Uterus (tissue), 2 donors: ENCODE results near the gene TNFRSF25.

Experiments
- CTCF ChIP-seq, 4 experiments: fragments of 200-600 bp in 2 of 4; fragments of 450-650 bp in 2 of 4; sonication (generic) in 2 of 4; IDR thresholded peaks; one replicate each; pipeline ENCODE4 v1.5.1; 2016 to 2019; ENCODE audit warnings: antibody characterized with exemption in 4 of 4, mild to moderate bottlenecking in 2 of 4, moderate library complexity in 1 of 4
- POLR2A ChIP-seq, 2 donors: fragments of 450-650 bp; IDR thresholded peaks; one replicate each; pipeline ENCODE4 v1.6.1; 2016; ENCODE audit warnings: antibody characterized with exemption in 2 of 2, mild to moderate bottlenecking in 1 of 2, moderate library complexity in 1 of 2

- TF ChIP-seq CTCF (IDR thresholded peaks at IDR 0.05): no peak
- no peak for TF ChIP-seq POLR2A (IDR thresholded peaks at IDR 0.05)
Observed at GRCh38 chr1:6508154-6508815, 42.3 kb upstream of the TNFRSF25 start.
